AG10803 (cell line): ENCODE data around the gene PKD1.

ENCODE experiments used
- DNase-seq: peaks from one replicate; pipeline ENCODE4 v3.0.0; 2010; ENCODE audit warnings: low read depth
- H3K4me3 ChIP-seq: 2 replicates; pipeline ENCODE4 v1.5.1; 2011; ENCODE audit warnings: mild to moderate bottlenecking, low read length, control low read depth
- TF ChIP-seq, protein P1 (sequence below): conservative IDR thresholded peaks from 2 replicates; pipeline ENCODE4 v1.5.1; 2011; ENCODE audit warnings: mild to moderate bottlenecking, low read length, control low read depth, inconsistent platforms

PKD1 gene

GRCh38 chr16:2086106-2086742, 49.5 kb downstream of the PKD1 start:
- no peak overlapping the region for H3K4me3 ChIP-seq
- TF ChIP-seq, protein P1, sequence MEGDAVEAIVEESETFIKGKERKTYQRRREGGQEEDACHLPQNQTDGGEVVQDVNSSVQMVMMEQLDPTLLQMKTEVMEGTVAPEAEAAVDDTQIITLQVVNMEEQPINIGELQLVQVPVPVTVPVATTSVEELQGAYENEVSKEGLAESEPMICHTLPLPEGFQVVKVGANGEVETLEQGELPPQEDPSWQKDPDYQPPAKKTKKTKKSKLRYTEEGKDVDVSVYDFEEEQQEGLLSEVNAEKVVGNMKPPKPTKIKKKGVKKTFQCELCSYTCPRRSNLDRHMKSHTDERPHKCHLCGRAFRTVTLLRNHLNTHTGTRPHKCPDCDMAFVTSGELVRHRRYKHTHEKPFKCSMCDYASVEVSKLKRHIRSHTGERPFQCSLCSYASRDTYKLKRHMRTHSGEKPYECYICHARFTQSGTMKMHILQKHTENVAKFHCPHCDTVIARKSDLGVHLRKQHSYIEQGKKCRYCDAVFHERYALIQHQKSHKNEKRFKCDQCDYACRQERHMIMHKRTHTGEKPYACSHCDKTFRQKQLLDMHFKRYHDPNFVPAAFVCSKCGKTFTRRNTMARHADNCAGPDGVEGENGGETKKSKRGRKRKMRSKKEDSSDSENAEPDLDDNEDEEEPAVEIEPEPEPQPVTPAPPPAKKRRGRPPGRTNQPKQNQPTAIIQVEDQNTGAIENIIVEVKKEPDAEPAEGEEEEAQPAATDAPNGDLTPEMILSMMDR, result no peak
- DNase-seq, result no peak

DNA sequence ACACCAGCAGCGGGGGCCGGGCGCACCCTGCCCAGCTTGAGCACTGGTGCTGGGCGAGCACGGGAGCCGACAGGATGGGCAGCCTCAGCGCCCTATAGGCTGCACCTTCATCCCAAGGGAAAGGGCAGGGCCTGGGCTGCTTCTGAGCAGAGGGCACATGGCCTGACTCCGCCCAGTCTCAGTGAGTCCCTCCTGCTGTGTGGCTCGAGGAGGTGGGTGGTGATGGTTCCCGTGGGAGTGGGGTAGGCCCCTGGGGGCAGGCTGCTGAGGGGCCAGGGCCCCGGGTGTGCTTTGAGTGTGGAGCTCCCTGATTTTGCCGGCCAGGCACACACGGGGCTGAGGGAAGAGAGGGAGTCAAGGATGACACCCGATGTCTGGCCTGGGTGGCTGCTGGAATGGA, 50.0 kb downstream of the PKD1 start:
- TF ChIP-seq, protein P1, result no peak
- DNase-seq, result peak; percentile 40
- H3K4me3 ChIP-seq, result no peak overlapping the region

DNA sequence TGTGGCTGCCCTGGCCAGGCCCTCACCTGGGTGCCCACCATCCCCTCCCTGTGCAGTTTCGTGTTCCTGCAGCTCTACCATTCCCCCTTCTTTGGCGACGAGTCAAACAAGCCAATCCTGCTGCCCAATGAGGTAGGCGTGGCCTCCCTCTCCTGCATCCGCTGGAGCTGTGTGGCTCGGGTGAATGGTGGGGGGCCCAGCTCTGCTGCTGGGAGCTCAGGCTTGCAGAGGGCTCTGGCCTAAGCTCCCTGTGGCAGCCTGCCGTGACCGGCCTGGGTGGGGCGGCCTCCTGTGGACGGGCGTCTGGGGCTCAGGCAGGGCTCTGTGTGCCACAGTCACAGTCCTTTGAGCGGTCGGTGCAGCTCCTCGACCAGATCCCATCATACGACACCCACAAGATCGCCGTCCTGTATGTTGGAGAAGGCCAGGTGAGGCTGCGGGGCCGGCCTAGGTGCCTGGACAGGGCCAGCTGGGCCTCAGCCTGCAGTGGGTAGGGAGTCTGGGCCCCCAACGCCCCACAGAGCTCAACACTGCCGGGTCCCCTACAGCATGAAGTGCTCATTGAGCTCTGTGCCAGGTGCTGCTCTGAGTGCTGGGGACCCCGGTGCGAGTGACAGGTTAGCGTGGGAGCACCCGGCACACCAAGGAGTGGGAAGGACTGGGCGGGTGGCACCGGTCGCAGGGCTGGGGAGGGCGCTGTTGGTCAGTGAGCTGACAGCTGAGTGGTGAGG, 50.6 kb downstream of the PKD1 start:
- DNase-seq, result no peak
- H3K4me3 ChIP-seq, result no peak overlapping the region
- TF ChIP-seq, protein P1, result no peak

DNA sequence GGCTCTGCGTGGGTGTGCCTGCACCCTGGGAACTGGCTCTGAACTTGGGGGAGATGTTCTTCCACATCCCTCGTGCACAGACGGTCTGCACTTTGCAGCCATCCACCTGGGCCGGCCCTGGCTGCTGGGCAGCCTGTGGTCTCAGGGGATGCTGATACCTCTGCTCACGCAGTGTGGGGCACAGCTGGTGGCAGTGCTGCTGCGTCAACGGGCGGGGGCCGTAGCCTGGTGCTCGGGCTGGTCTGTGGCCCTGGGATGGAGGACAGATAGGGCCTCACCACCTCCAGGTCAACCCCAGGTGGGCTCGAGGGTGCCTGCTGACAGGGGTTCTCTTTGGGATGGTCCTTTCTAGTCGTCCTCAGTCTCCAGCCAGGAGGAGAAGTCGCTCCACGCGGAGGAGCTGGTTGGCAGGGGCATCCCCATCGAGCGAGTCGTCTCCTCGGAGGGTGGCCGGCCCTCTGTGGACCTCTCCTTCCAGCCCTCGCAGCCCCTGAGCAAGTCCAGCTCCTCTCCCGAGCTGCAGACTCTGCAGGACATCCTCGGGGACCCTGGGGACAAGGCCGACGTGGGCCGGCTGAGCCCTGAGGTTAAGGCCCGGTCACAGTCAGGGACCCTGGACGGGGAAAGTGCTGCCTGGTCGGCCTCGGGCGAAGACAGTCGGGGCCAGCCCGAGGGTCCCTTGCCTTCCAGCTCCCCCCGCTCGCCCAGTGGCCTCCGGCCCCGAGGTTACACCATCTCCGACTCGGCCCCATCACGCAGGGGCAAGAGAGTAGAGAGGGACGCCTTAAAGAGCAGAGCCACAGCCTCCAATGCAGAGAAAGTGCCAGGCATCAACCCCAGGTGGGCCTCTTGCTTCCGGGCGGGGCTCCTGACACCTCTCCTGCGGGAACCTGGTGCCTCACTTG, 51.6 kb downstream of the PKD1 start:
- no peak for DNase-seq
- TF ChIP-seq, protein P1, result no peak

DNA sequence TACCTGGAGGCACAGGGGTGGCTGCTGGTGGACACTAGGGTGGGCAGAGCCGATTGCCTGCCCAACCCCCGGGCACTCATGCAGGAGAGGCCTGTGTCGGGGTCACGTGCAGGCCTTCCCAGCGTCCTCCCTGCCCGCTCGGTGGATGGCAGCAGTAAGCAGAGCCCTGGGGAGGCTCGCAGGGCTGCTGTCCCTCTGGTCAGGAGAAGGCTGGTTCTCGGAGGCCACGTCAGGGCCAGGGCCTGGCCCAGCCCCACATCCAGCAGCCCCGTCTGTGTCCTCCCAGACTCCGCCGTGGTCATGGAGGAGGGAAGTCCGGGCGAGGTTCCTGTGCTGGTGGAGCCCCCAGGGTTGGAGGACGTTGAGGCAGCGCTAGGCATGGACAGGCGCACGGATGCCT, 52.3 kb downstream of the PKD1 start:
- H3K4me3 ChIP-seq, result no peak overlapping the region
- DNase-seq, result no peak
- TF ChIP-seq, protein P1, result no peak

More for the DNA sequence above, 51.6 kb downstream of the PKD1 start:
- H3K4me3 ChIP-seq, result no peak overlapping the region

DNA sequence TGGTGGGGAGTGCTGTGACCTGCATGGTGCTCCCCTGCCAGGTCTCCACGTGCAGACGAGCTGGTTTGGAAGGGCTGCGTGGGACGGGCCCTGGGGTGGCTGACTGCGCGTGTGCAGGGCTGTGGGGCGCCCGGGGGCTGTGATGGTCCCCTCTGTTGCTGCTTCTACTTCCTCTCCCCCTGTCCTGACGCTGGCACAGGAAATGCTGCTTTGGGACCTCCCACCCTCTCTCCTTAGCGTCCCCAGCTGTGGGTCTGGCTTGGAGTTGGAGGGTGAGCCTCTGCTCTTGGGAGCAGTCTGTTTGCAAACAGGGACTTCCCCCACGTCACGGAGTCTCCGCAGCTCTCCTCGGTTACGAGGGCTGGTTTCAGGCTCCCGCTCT, 52.7 kb downstream of the PKD1 start:
- no peak for DNase-seq
- TF ChIP-seq, protein P1, result no peak
- no peak overlapping the region for H3K4me3 ChIP-seq
